ENCODE data around the gene KCNK7.

- TF ChIP-seq GATA3 (IDR thresholded peaks at IDR 0.05; ENCODE audit: low read depth, low read length) (no peak), GATA2 (IDR thresholded peaks at IDR 0.05; ENCODE audit: low read depth, low read length) (no peak)
Observed at GRCh38 chr11:65634109-65634436, 38.5 kb upstream of the KCNK7 start.
